Measurements from ENCODE around the gene NEDD4L.

The NEDD4L gene

DNA sequence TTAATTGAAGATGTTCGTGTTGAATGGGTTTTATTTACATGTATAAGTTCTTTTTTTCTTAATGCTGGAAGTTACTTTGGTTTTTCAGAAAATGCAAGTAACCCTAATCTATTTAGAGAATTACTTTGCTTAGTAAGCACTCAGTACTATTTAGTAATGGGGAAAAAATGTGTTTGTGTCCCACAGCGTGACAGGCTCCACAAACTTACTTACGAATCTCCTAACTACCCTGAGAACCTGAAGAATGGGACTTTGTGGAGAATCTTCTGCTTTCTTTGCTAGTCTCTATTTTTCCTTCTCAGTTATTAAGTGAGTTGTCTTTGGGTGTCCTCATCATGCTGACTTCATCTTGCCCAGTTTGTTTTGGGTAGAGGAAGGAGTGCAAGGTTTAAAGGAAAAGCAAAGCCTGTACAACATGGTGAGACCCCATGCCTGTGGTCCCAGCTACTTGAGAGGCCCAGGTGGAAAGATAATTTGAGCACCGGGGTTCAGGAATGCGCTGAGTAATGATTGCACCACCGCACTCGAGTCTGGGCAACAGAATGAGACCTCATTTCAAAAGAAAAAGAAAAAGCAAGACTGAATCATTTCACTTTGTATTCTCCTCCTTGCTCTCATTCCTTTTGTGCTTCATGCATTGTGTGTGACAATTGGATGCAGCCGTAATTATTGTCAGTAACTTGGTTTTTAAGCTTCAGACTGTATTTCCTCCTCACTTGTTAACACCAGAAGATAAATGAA, 10.2 kb downstream of the NEDD4L start:
- DNase-seq: no peak

- DNase-seq: no peak
Measured at GRCh38 chr18:58055890-58056558, 12.0 kb downstream of the NEDD4L start.

- DNase-seq: no peak
Measured at GRCh38 chr18:58056852-58057251, 12.8 kb downstream of the NEDD4L start.

DNA sequence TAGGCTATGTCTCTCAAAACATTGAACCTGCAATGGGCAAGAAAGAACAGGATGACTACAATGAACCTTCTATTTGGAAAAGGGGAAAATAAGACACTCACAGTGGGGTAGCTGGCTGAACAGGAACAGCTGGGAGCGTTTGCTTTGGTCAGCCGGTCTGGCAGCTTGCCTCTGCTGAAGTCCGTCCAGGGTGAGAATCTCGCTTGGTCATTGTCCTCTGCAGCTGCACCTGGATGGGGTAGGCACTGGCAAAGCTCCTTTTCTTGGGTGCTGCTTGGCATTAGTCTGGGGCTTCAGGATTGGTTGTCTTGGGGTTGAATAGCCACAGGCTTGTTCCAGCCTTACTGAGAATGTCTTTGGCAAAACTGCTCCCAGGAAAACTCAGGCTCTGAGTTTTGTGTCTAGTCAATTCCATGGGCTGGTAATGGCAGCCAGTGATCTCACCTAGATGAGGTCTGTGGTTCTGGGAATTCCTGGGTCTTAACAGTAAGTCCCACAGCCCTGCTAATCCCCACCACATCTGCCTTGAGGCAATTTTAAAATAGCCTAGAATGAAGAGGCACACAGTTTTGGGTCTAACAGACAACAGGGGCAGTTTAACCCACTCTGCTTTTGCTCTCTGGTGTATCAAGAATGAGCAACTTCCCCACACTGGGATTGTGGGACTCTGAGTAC, 13.4 kb downstream of the NEDD4L start:
- DNase-seq: no peak

- DNase-seq: no peak
Measured at GRCh38 chr18:58058720-58059119, 14.7 kb downstream of the NEDD4L start.

DNA sequence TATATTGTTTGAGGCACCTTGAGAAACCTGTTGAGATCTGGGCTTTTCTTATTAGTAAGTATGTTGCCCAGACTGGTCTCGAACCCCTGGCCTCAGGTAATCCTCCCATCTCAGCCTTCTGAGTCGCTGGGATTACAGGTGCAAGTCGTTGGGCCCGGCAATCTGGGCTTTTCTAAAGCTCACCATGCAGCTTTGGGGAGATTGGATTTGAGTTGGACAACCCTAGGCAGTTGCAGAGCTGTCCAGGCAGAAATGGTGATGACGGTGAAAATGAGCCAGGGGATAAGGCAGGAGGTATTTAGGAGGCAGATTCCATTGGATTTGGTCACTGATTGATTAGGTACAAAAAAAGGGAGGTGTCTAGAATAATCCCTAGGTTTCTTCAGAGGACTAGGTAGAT, 16.2 kb downstream of the NEDD4L start:
- no peak for DNase-seq

GRCh38 chr18:58061349-58061748, 17.3 kb downstream of the NEDD4L start:
- no peak for DNase-seq

DNA sequence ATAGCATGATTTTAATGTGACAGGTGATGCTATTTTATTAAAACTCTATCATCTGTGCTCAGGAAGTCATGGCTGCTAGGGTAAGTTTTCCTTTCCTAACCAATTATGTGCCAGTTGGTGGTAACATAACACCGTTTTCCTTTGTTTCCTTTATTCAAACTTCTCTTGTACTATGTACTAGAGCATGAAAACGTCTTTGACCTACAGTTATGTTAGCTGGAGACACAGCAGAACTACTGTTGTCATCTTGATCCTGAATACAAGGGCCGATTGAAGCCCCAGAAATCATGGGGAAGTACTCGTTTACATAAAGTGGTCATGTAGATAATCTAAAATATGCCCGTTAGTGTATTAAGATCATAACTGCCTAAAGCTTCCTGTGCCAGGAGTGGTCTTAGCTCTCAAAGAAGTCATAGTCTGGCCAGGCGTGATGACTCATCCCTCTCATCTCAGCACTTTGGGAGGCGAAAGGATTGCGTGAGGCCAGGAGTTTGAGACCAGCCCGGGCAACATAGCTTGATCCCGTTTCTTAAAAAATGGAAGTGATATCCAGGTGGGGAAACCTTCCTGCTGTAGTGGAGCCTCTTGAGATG, 20.5 kb downstream of the NEDD4L start:
- DNase-seq: no peak

- DNase-seq: no peak
Measured at GRCh38 chr18:58065956-58066355, 21.9 kb downstream of the NEDD4L start.

- DNase-seq: no peak
Measured at GRCh38 chr18:58067601-58068000, 23.6 kb downstream of the NEDD4L start.

- DNase-seq: no peak
Measured at GRCh38 chr18:58069099-58069498, 25.1 kb downstream of the NEDD4L start.

- DNase-seq: no peak
Measured at GRCh38 chr18:58069721-58070292, 25.8 kb downstream of the NEDD4L start.

DNA sequence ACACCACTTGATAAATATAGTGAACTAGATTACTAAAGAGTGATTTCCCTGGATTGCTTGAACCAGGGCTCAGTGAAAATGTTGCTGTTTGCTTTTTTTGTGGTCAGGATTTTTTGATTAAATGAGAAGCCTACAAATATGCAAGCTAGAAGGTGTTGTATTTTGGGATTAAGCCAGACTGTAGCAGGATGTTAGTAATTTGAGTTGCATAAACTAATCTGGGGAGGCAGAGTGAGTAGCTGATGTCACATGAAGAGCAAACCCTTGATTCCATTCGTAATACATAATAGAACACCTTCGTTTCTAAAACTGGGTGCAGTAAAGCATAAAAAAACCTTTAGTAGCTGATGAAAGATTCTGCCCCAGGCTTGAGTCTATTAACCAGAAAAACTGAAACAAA, 32.0 kb downstream of the NEDD4L start:
- no peak for DNase-seq

DNA sequence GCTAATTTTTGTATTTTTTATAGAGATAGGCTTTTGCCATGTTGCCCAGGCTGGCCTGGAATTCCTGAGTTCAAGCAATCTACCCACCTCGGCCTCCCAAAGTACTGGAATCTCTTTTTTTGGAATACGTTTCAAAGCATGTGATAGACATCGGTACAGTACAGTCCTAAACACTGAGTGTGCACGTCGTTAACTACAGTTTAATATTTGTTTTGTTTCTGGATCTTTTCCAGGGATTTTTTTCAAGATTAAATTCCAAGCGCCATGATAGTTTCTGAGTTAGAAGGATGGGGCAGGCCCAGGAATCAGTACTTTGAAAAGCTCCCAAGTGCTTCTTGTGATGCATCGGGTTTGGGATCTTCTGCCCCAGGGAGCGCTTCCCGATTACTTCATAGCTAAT, 33.3 kb downstream of the NEDD4L start:
- no peak for DNase-seq

- no peak for DNase-seq
Measured at GRCh38 chr18:58078889-58079573, 35.0 kb downstream of the NEDD4L start.

- no peak for DNase-seq
Measured at GRCh38 chr18:58080451-58080850, 36.4 kb downstream of the NEDD4L start.

DNA sequence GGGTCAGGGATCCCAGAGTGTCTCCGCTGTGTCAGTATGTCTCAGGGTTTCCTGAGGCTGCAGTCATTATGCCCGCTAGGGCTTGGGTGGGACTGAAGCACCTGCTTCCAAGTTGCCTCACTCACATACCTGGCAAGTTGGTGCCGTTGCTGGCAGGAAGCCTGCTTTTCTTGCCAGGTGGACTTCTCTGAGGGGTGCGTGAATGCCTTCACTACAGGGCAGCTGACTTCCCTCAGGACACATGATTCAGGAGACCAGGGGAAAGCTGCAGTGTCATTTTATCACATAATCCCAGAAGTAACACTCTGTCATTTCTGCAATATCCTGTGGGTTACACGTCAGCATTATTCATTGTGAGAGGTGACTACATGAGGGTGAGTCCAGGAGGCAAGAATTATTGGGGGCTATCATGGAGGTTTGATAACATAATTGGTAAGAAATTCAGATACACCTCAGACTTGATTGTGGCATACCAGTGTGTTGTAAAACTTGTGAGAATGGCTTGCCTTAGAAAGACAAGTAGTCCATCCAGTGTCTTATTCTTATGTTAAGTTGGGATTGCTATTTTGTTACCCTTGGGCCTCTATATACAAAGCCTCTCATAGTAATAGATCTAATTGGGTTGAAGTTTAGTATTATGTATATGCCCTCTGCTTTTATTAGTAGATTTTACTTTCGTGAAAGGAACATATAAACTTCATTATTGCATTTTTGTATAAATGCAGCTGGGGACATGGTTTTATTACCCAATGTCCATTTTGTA, 44.1 kb downstream of the NEDD4L start:
- no peak for DNase-seq

DNA sequence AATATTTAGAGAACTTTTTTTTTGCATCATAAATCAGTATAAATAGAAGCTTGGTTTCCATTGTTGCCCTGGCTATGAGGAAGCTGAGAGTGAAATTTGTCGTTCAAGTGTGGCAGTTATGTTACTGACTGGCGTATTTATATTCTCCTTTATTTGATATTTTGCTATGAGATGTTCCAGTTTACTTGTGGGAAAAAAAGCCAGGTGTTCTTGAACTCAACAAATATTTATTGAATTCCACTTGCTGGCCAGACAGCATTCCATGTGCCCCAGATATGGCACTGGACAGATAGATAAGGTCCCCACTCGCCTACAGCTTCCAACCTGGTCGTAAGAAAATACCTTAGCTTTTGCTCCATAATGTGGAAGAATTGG, 44.7 kb downstream of the NEDD4L start:
- no peak for DNase-seq

- DNase-seq: no peak
Measured at GRCh38 chr18:58091099-58091611, 47.1 kb downstream of the NEDD4L start.

DNA sequence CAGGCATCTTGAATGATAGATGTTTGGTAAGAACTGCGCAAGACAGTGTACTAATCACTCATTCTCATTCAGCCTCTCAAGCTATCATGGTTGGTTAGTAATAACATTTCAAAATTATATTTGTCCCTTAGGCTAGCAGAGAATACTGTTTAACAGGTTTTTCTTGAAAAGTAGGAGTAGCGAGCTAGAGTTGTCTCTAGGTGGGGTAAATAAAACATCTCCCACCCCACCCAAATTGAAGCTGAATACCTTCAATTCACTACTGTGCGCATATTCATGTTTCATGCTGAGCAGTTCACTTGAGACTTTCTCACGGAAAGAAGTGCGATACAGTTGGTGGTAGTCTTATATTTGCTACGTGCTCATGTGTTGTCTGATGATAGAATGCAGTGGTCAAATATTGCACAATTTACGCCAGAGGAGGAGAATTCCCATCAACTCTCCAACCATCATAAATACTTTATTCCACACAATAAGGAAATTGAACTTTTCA, 49.3 kb downstream of the NEDD4L start:
- DNase-seq: no peak

GRCh38 chr18:58095222-58095621, 51.2 kb downstream of the NEDD4L start:
- DNase-seq: no peak

DNA sequence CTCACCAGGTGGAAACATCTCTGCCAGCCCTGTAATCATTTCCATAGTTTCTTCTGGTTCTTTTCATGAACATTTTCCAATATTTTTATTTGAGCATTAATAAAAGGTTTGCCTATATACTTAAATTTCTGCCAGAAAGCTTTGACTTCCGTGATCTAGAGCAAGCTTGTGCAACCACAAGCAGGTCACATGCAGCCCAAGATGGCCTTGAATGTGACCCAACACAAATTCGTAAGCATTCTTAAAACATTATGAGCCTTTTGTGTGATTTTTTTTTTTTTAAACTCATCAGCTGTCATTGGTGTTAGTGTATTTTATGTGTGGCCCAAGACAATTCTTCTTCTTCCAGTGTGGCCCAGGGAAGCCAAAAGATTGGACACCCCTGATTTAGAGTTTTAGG, 51.6 kb downstream of the NEDD4L start:
- DNase-seq: no peak
